HG03159 (cell line): ENCODE results near the gene C14orf93.

Experiments
- ATAC-seq: cut with Tn5 transposase; IDR thresholded peaks from one replicate; pipeline ENCODE4 v1.9.1; 2021; ENCODE audit warnings: mild to moderate bottlenecking, moderate library complexity; ENCODE audit not compliant: unreplicated experiment

Gene C14orf93

GRCh38 chr14:22996768-22997654 is 12.9 kb downstream of the C14orf93 start:
- ATAC-seq, result no peak

GRCh38 chr14:22995889-22996625 is 13.9 kb downstream of the C14orf93 start:
- no peak for ATAC-seq

GRCh38 chr14:22994762-22995275 is 15.1 kb downstream of the C14orf93 start:
- ATAC-seq, result no peak

- no peak for ATAC-seq
Observed at GRCh38 chr14:22993517-22993916, 16.4 kb downstream of the C14orf93 start.

GRCh38 chr14:22991852-22992251 is 18.1 kb downstream of the C14orf93 start:
- no peak for ATAC-seq

- ATAC-seq, result no peak
Observed at GRCh38 chr14:22987291-22987690, 22.7 kb downstream of the C14orf93 start.

- no peak for ATAC-seq
Observed at GRCh38 chr14:22986508-22987054, 23.4 kb downstream of the C14orf93 start.

- ATAC-seq, result no peak
Observed at GRCh38 chr14:22985894-22986507, 23.9 kb downstream of the C14orf93 start.

- no peak for ATAC-seq
Observed at GRCh38 chr14:22984959-22985658, 24.8 kb downstream of the C14orf93 start.

GRCh38 chr14:22982477-22983245 is 27.3 kb downstream of the C14orf93 start, which contains the start of gene AJUBA:
Gene AJUBA, minus strand, starts transcription at chr14:22982551. Its CDS starts 285 bp downstream, at chr14:22982266.
- ATAC-seq, result no peak

- ATAC-seq, result no peak
Observed at GRCh38 chr14:22981876-22982476, 28.0 kb downstream of the C14orf93 start.

- no peak for ATAC-seq
Observed at GRCh38 chr14:22981090-22981875, 28.7 kb downstream of the C14orf93 start.

- no peak for ATAC-seq
Observed at GRCh38 chr14:22980672-22981089, 29.3 kb downstream of the C14orf93 start.

GRCh38 chr14:22979748-22980392 is 30.1 kb downstream of the C14orf93 start:
- ATAC-seq, result no peak

- no peak for ATAC-seq
Observed at GRCh38 chr14:22978981-22979671, 30.8 kb downstream of the C14orf93 start.

- no peak for ATAC-seq
Observed at GRCh38 chr14:22978487-22978837, 31.5 kb downstream of the C14orf93 start.
